GM12878 (cell line): Measurements from ENCODE around the gene SAYSD1. TPM values are rescaled to one million over a fixed set of nuclear protein-coding genes. Genes with fewer than 3 reads are reported as not detected.
"Not testable (repeated sequence)": the region's sequence is repeated elsewhere in the genome, so short reads cannot be mapped to it uniquely, and the experiment has no call there.

Experiments
- ATAC-seq: fragments of 200-7000 bp; cut with Tn5 transposase; 3 replicates; pipeline ENCODE4 v1.9.1; 2020; ENCODE audit warnings: mild to moderate bottlenecking, moderate library complexity
- BruUV-seq: library from RNA; stranded (reverse); fragments of 400-500 nt; replicated peaks from 2 replicates; lab custom pipeline; 2021; lab: Mats Ljungman, UMichigan
- CTCF ChIA-PET: fragments of 300-600 bp; sonication (Branson Sonifier 250); formaldehyde crosslinking; extraction: SDS; loops from one replicate; lab custom pipeline; 2021; ENCODE audit warnings: inconsistent platforms; lab: Yijun Ruan, JAX
- POLR2A ChIA-PET: fragments of 350-600 bp; formaldehyde crosslinking; extraction: SDS; loops from one replicate; lab custom pipeline; 2021; ENCODE audit warnings: inconsistent platforms; lab: Charles Lee
- RAD21 ChIA-PET: fragments of 300-600 bp; sonication (Branson Sonifier 250); formaldehyde crosslinking; loops from one replicate; lab custom pipeline; 2023; ENCODE audit warnings: antibody characterized with exemption; ENCODE audit not compliant: unreplicated experiment; lab: Charles Lee
- SMC1A ChIA-PET: fragments of 300-600 bp; sonication (Branson Sonifier 250); formaldehyde crosslinking; loops from one replicate; lab custom pipeline; 2023; ENCODE audit not compliant: unreplicated experiment, uncharacterized antibody; lab: Charles Lee
- DNase-seq: peaks from one replicate; pipeline ENCODE4 v3.0.0-alpha.2; 2011; ENCODE audit warnings: low read depth, low spot score
- FAIRE-seq: peaks from 3 replicates; lab custom pipeline; 2011; peaks lifted over from hg19 to GRCh38; lab: Jason Lieb, UNC
- H2AFZ ChIP-seq: 2 replicates; pipeline ENCODE4 v1.6.0; 2011; ENCODE audit warnings: low read depth, low read length, control low read depth; ENCODE audit not compliant: control insufficient read depth
- H3K27ac ChIP-seq: 2 replicates; pipeline ENCODE4 v1.5.1; 2011; ENCODE audit warnings: control low read depth; ENCODE audit not compliant: control insufficient read depth, insufficient read depth
- H3K27me3 ChIP-seq, 2 experiments: replicated peaks in 1 of 2; 2 replicates each; pipeline versions ENCODE4 v1.6.0 to v1.6.1; 2011; ENCODE audit warnings: low read length in 1 of 2; ENCODE audit not compliant: control insufficient read depth in 2 of 2, insufficient read depth in 2 of 2
- H3K36me3 ChIP-seq, 2 experiments: 2 replicates each; pipeline ENCODE4 v1.5.1; 2011; ENCODE audit warnings: low read length in 1 of 2; ENCODE audit not compliant: control insufficient read depth in 2 of 2, insufficient read depth in 2 of 2
- H3K4me1 ChIP-seq: 2 replicates; pipeline ENCODE4 v1.6.1; 2011; ENCODE audit warnings: mild to moderate bottlenecking, low read length, moderate library complexity, mixed read lengths; ENCODE audit not compliant: control insufficient read depth, insufficient read depth
- H3K4me2 ChIP-seq: 2 replicates; pipeline ENCODE4 v1.6.0; 2011; ENCODE audit warnings: control low read depth; ENCODE audit not compliant: control insufficient read depth, insufficient read depth
- H3K4me3 ChIP-seq: fragments of 200-600 bp; sonication (generic); 2 replicates; pipeline ENCODE4 v1.5.1; 2016
- H3K79me2 ChIP-seq: 2 replicates; pipeline ENCODE4 v1.6.0; 2011; ENCODE audit warnings: low read length; ENCODE audit not compliant: control insufficient read depth, insufficient read depth
- H3K9ac ChIP-seq: 2 replicates; pipeline ENCODE4 v1.8.0; 2011; ENCODE audit warnings: low read length, control low read depth, mixed read lengths; ENCODE audit not compliant: control insufficient read depth, insufficient read depth
- H3K9me3 ChIP-seq: replicated peaks from 3 replicates; pipeline ENCODE4 v1.5.1; 2011; ENCODE audit warnings: mild to moderate bottlenecking, low read length; ENCODE audit not compliant: control insufficient read depth, insufficient read depth
- H4K20me1 ChIP-seq: 2 replicates; pipeline ENCODE4 v1.6.0; 2011; ENCODE audit not compliant: control insufficient read depth, insufficient read depth
- ETV6 ChIP-seq, 2 experiments: fragments of 450-650 bp in 1 of 2; IDR thresholded peaks in 1 of 2; conservative IDR thresholded peaks in 1 of 2; 2 replicates each; pipeline ENCODE4 v1.6.1; 2014; ENCODE audit warnings: antibody characterized with exemption in 1 of 2, borderline replicate concordance in 1 of 2, low read depth in 1 of 2, mild to moderate bottlenecking in 1 of 2, moderate library complexity in 1 of 2
- HDAC6 ChIP-seq: fragments of 200-600 bp; sonication (generic); IDR thresholded peaks from one replicate; pipeline ENCODE4 v1.8.0; 2017; ENCODE audit warnings: antibody characterized with exemption; ENCODE audit not compliant: unreplicated experiment
- IRF5 ChIP-seq: fragments of 450-650 bp; IDR thresholded peaks from 2 replicates; pipeline ENCODE4 v1.6.1; 2017; ENCODE audit warnings: borderline replicate concordance
- NR2C2 ChIP-seq: IDR thresholded peaks from 2 replicates; pipeline ENCODE4 v1.6.1; 2011; ENCODE audit warnings: borderline replicate concordance, low read depth; ENCODE audit not compliant: control insufficient read depth, insufficient read length
- SKIL ChIP-seq: fragments of 450-650 bp; IDR thresholded peaks from 2 replicates; pipeline ENCODE4 v1.6.1; 2017; ENCODE audit warnings: mild to moderate bottlenecking, low read depth, inconsistent platforms; ENCODE audit not compliant: poor library complexity, severe bottlenecking
- SMC3 ChIP-seq: IDR thresholded peaks from 2 replicates; pipeline ENCODE4 v1.6.1; 2011; ENCODE audit warnings: low read length, improper control_type of control experiment, borderline replicate concordance
- SPI1 ChIP-seq: IDR thresholded peaks from 2 replicates; pipeline ENCODE4 v1.6.1; 2011; ENCODE audit warnings: low read depth, mild to moderate bottlenecking, low read length, moderate library complexity, borderline replicate concordance; ENCODE audit not compliant: insufficient read depth
- WGBS: methylation state at CpG from one replicate; pipeline ENCODE4 v1.1.6; 2016; ENCODE audit warnings: low lambda C conversion rate; ENCODE audit not compliant: insufficient replicate concordance, insufficient coverage; ENCODE audit errors: missing lambda C conversion rate; 5-methylcytosine and 5-hydroxymethylcytosine counted together
- in situ Hi-C: fragments of 300-500 bp; cut with MboI; formaldehyde crosslinking; loops from 9 replicates; pipeline ENCODE4 v1.14.3; 2018; ENCODE audit warnings: mixed read lengths
- intact Hi-C: fragments of 100-400 bp; cut with micrococcal nuclease; formaldehyde crosslinking; loops from one replicate; pipeline ENCODE4 v1.14.2; 2022; ENCODE audit not compliant: unreplicated experiment
- polyA plus RNA-seq, 11 experiments: library from polyadenylated mRNA; depleted of rRNA in 4 of 11; unstranded in 6 of 11; stranded (reverse) in 5 of 11; fragments of >200 nt; fragmentation: Nextera tagmentation in 4 of 11; fragmentation: Illumina TruSeq in 1 of 11; extraction: Ambion mirVana in 4 of 11; extraction: Trizol in 1 of 11; gene quantifications; 1 replicate in 1 of 11; 2 replicates in 10 of 11; pipeline versions ENCODE4 v1.2.1 to v1.2.3, GENCODE V29; 2011 to 2016; ENCODE audit warnings: inconsistent platforms in 2 of 11, missing spikeins in 2 of 11, low read depth in 1 of 11
- total RNA-seq, 4 experiments: library from RNA; depleted of rRNA in 3 of 4; stranded (reverse); fragments of >200 nt in 3 of 4; fragmentation: Illumina TruSeq in 1 of 4; extraction: Trizol in 1 of 4; gene quantifications; 2 replicates each; pipeline versions ENCODE4 v1.2.1 to v1.2.3, GENCODE V29; 2013 to 2021
- TF ChIP-seq, protein P1 (sequence below): IDR thresholded peaks from 2 replicates; pipeline ENCODE4 v1.6.1; 2011; ENCODE audit warnings: low read depth, mild to moderate bottlenecking, low read length, moderate library complexity, borderline replicate concordance; ENCODE audit errors: extremely low read depth
- TF ChIP-seq, protein P2 (sequence below): IDR thresholded peaks from 2 replicates; pipeline ENCODE4 v1.6.1; 2012; ENCODE audit warnings: low read depth, low read length, improper control_type of control experiment

Gene SAYSD1
- total and polyA plus RNA-seq, 10 of the 15 experiments (the other 5 are each of a cell fraction or from before 2014, with no cell fraction given), result 1.5 to 7.3 (median 6.4) TPM

DNA sequence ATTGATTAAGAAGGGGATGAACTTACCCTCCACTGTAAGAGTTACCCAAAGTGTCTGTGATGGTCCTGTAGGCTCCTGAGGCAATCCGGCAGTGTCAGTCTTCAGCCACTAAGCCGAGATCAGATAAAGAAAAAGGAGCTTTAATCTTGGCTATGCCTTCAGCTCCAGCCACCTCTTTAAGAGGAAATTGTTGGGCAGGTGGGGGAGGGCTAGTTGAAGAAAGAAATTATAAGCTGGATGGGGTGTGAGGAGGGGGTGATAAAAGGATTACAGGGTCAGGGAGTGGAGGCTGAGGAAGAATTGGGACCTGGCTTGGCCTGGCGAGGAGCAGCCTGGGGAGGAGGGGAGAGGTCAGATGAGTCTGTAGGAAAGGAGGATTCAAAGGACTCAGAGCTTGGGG is 19.8 kb upstream of the SAYSD1 start:
- H3K9me3 ChIP-seq, POLR2A ChIA-PET, H3K9ac ChIP-seq, intact Hi-C loops, FAIRE-seq, H3K4me3 ChIP-seq, H3K27me3 ChIP-seq, RAD21 ChIA-PET, DNase-seq, SMC1A ChIA-PET, H3K4me2 ChIP-seq, H3K36me3 ChIP-seq, H3K27ac ChIP-seq, in situ Hi-C loops, H3K79me2 ChIP-seq, H4K20me1 ChIP-seq, H2AFZ ChIP-seq, BruUV-seq, CTCF ChIA-PET, ATAC-seq, H3K4me1 ChIP-seq: not testable (repeated sequence)
- WGBS, result 21% methylated on average over 3 of the region's 3 CpGs

- H3K9me3 ChIP-seq, result no peaks in the 10 kb centered on the region; the same call in 2 of the 3 replicates
- ChIA-PET SMC1A (no interaction called here), CTCF (interaction anchor here (2.1 kb wide), 1 partner anchor 34 kb away, joined by 8 read pairs; no protein-coding TSS in a partner anchor), RAD21 (no interaction called here), POLR2A (no interaction called here)
- H3K4me2 ChIP-seq, result no peak overlapping the region
- no peaks in the 10 kb centered on the region for H3K79me2 ChIP-seq
- DNase-seq, result no peak
- no peak overlapping the region for H3K9ac ChIP-seq
- H3K4me3 ChIP-seq, result no peak overlapping the region
- no peak overlapping the region for H2AFZ ChIP-seq
- H3K4me1 ChIP-seq, result no peaks in the 10 kb centered on the region
- no TSS peak for BruUV-seq
- 43% methylated on average over 1 of the region's 1 CpG for WGBS
- in situ Hi-C loops, result no loop called here
- no peaks in the 10 kb centered on the region for H3K27me3 ChIP-seq
- no peak for FAIRE-seq
- intact Hi-C loops, result no loop called here
- no peak overlapping the region for H3K27ac ChIP-seq
- no peaks in the 10 kb centered on the region for H4K20me1 ChIP-seq
- ATAC-seq, result no peak
- H3K36me3 ChIP-seq, result no peaks in the 10 kb centered on the region
- TF ChIP-seq ETV6 (conservative IDR thresholded peaks at IDR 0.05 in 1 of 2, IDR thresholded peaks at IDR 0.05 in 1 of 2; ENCODE audit: borderline replicate concordance in 1 of 2, low read depth in 1 of 2) (no peak), IRF5 (no peak), HDAC6 (no peak), NR2C2 (no peak), SKIL (no peak), SPI1 (no peak), SMC3 (no peak)
- TF ChIP-seq, protein P1, sequence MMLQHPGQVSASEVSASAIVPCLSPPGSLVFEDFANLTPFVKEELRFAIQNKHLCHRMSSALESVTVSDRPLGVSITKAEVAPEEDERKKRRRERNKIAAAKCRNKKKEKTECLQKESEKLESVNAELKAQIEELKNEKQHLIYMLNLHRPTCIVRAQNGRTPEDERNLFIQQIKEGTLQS, result no peak
- TF ChIP-seq, protein P2, sequence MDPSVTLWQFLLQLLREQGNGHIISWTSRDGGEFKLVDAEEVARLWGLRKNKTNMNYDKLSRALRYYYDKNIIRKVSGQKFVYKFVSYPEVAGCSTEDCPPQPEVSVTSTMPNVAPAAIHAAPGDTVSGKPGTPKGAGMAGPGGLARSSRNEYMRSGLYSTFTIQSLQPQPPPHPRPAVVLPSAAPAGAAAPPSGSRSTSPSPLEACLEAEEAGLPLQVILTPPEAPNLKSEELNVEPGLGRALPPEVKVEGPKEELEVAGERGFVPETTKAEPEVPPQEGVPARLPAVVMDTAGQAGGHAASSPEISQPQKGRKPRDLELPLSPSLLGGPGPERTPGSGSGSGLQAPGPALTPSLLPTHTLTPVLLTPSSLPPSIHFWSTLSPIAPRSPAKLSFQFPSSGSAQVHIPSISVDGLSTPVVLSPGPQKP, result no peak
Observed at GRCh38 chr6:39130691-39131090, 15.7 kb upstream of the SAYSD1 start.
